Mucosa of descending colon (tissue), 3 donors: ENCODE data around the gene PTBP3. TPM values are rescaled to one million over a fixed set of nuclear protein-coding genes. Genes with fewer than 3 reads are reported as not detected.

Experiments
- ATAC-seq: fragments of 200-7000 bp; cut with Tn5 transposase; one replicate; pipeline ENCODE4 v1.9.1; 2020; ENCODE audit warnings: mild to moderate bottlenecking, moderate library complexity
- DNase-seq, 3 donors: peaks; one replicate each; pipeline ENCODE4 v3.0.0-alpha.2; 2020
- H3K36me3 ChIP-seq: fragments of 200-600 bp; one replicate; pipeline ENCODE4 v1.8.0; 2021; ENCODE audit warnings: low read depth, mild to moderate bottlenecking
- H3K4me1 ChIP-seq: fragments of 200-600 bp; one replicate; pipeline ENCODE4 v1.8.0; 2021; ENCODE audit warnings: low read depth, mild to moderate bottlenecking
- H3K4me3 ChIP-seq: fragments of 200-600 bp; one replicate; pipeline ENCODE4 v1.8.0; 2021; ENCODE audit warnings: mild to moderate bottlenecking
- H3K9me3 ChIP-seq: fragments of 200-600 bp; one replicate; pipeline ENCODE4 v1.8.0; 2021; ENCODE audit warnings: mild to moderate bottlenecking
- CTCF ChIP-seq: fragments of 200-600 bp; IDR thresholded peaks from one replicate; pipeline ENCODE4 v1.8.0; 2022; ENCODE audit warnings: antibody characterized with exemption, mild to moderate bottlenecking
- intact Hi-C, 2 donors: fragments of 100-400 bp; cut with DNase I in 1 of 2; cut with micrococcal nuclease in 1 of 2; formaldehyde crosslinking; loops; one replicate each; pipeline versions ENCODE4 v1.11.0 to v1.11.1; 2022; cut with DNase I, micrococcal nuclease
- total RNA-seq, 3 donors: library from RNA; stranded (reverse); fragmentation: NEBNext Ultra II Directional in 2 of 3; extraction: Animal tissue kit (Norgen Biotek cat#: 25700) in 2 of 3; gene quantifications; one replicate each; pipeline versions ENCODE4 v1.2.1 to v1.2.4, GENCODE V29; 2021 to 2023
- donor health status: DM: no; HTN: no; CAD: no; lungs with moderate emphysema.
- donor health status: DM: no; HTN: no; CAD: no.
- donor health status: DM: no; HTN: yes; CAD: no.

The PTBP3 gene
- total RNA-seq, 3 donors from 2014 or later, result 69.3 to 132 (median 125) TPM

- TF ChIP-seq CTCF, result no peak
- DNase-seq (no peak), ATAC-seq (no peak)
- Histone ChIP-seq H3K4me3 (no peak overlapping the region), H3K9me3 (no peaks in the 10 kb centered on the region), H3K4me1 (no peaks in the 10 kb centered on the region), H3K36me3 (no peaks in the 10 kb centered on the region)
- intact Hi-C loops, result no loop called here
These were observed 32.0 kb downstream of the PTBP3 start for GRCh38 chr9:112301420-112301819.

DNA sequence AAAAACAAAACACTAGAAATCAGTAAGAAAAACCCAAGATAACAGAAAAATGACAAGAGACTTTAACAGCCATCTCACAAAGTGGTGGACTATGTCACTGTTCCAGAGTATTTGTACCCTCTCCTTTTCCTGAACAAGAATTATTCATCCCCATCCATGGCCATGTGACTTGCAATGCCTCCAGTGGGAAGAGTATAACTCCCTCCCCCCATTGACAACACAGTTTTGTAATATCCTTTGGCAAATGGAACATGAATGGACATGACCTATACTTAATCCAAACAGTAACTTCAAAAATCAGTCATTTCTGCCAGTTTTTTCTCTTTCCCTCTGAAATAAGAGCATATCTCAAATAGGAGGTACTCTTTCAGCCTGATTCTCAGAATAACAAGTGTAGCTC lies 33.9 kb downstream of the PTBP3 start:
- intact Hi-C loops, result no loop called here
- peak; percentile 32 for ATAC-seq
- Histone ChIP-seq H3K36me3 (no peaks in the 10 kb centered on the region), H3K4me3 (no peak overlapping the region), H3K9me3 (no peaks in the 10 kb centered on the region), H3K4me1 (no peaks in the 10 kb centered on the region)
- DNase-seq, result no peak
- no peak for TF ChIP-seq CTCF

DNA sequence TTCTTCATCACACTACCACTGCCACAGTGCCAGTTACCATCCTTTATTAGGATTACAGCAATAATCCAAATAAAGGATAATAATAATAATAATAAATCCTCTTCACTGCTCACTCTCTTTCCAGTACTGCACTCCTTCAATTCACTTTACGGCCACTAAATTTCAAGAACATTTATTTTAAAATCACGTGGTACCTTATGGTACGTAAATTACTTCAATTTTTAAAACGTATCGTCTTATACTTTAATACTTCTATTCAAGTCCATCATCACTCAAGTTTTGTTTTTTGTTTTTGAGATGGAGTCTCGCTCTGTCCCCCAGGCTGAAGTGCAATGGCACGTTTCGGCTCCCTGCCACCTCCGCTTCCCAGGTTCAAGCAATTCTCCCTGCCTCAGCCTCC lies 36.5 kb downstream of the PTBP3 start:
- DNase-seq (no peak), ATAC-seq (no peak)
- TF ChIP-seq CTCF, result no peak
- H3K4me1 ChIP-seq, result no peaks in the 10 kb centered on the region
- H3K36me3 ChIP-seq, result no peaks in the 10 kb centered on the region
- H3K9me3 ChIP-seq, result no peaks in the 10 kb centered on the region
- intact Hi-C loops, result no loop called here
- no peak overlapping the region for H3K4me3 ChIP-seq

DNA sequence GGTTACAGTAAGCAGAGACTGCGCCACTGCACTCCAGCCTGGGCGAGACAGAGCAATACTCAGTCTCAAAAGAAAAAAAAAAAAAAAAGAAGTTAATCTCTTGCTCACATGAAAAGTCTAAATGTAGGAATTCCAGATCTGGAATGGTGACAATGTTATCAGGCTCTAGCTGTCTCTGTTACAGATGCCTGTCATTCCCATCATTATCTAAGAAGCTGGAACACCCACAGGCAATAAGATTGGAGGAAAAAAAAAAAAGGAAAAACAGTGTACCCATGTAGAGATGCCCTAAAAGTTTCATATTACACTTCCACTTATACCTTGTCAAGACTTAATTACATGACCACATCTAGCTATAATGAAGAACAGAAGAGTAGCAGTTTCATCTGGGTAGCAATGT lies 38.2 kb downstream of the PTBP3 start:
- no peak for TF ChIP-seq CTCF
- no peaks in the 10 kb centered on the region for H3K36me3 ChIP-seq
- no peak overlapping the region for H3K4me3 ChIP-seq
- no peaks in the 10 kb centered on the region for H3K4me1 ChIP-seq
- DNase-seq (no peak), ATAC-seq (no peak)
- no peaks in the 10 kb centered on the region for H3K9me3 ChIP-seq
- intact Hi-C loops, result no loop called here

GRCh38 chr9:112288029-112288428 lies 45.4 kb downstream of the PTBP3 start:
- H3K36me3 ChIP-seq, result no peaks in the 10 kb centered on the region
- H3K4me3 ChIP-seq, result no peak overlapping the region
- intact Hi-C loops, result no loop called here
- no peaks in the 10 kb centered on the region for H3K4me1 ChIP-seq
- peaks cover 18% of the 10 kb centered on the region for H3K9me3 ChIP-seq
- no peak for TF ChIP-seq CTCF
- DNase-seq, result no peak
- ATAC-seq, result no peak

- Histone ChIP-seq H3K4me3 (no peak overlapping the region), H3K36me3 (no peaks in the 10 kb centered on the region), H3K9me3 (peaks cover 18% of the 10 kb centered on the region), H3K4me1 (no peaks in the 10 kb centered on the region)
- ATAC-seq (no peak), DNase-seq (no peak)
- intact Hi-C loops, result no loop called here
- TF ChIP-seq CTCF, result no peak
These were observed 46.5 kb downstream of the PTBP3 start for GRCh38 chr9:112286926-112287325.
